ENCODE results near the gene KIF25. TPM values are rescaled to one million over a fixed set of nuclear protein-coding genes. Genes with fewer than 3 reads are reported as not detected.

KIF25 gene
- total RNA-seq, 1 experiment from 2014 or later: 0.59 TPM

GRCh38 chr6:168032005-168032760 lies 34.7 kb downstream of the KIF25 start:
- no peaks in the 10 kb centered on the region for H3K9me3 ChIP-seq (ENCODE audit: control insufficient read depth, low read depth, low read length)
- TF ChIP-seq CTCF (conservative IDR thresholded peaks at IDR 0.05): no peak; the same call in 2 of the 3 replicates

More at GRCh38 chr6:168032005-168032760, 34.7 kb downstream of the KIF25 start:
- no peak overlapping the region for H2BK5ac ChIP-seq (ENCODE audit: insufficient read length, low read length)
- no peak overlapping the region for H3K23ac ChIP-seq (ENCODE audit: insufficient read length, low read depth, low read length)
- H4K91ac ChIP-seq (ENCODE audit: insufficient read length, low read depth, low read length): no peak overlapping the region
- peaks cover 3% of the 10 kb centered on the region for H3K23me2 ChIP-seq (ENCODE audit: insufficient read length, low read depth, low read length, poor library complexity, severe bottlenecking)
- H2AFZ ChIP-seq (ENCODE audit: low read length): no peak overlapping the region
- no peak overlapping the region for H3K4ac ChIP-seq (ENCODE audit: low read depth, low read length)
- no peak overlapping the region for H3T11ph ChIP-seq (ENCODE audit: low read length)
- no peak overlapping the region for H2BK12ac ChIP-seq (ENCODE audit: insufficient read length, low read depth, low read length)
- H3K56ac ChIP-seq (ENCODE audit: insufficient read length, low read depth, low read length): no peak overlapping the region
- peaks cover 15% of the 10 kb centered on the region for H3K27me3 Mint-ChIP-seq (ENCODE audit: low read depth)
- H3K27me3 ChIP-seq (ENCODE audit: insufficient read depth, low read length): no peaks in the 10 kb centered on the region
- no peak overlapping the region for H2BK120ac ChIP-seq (ENCODE audit: low read depth, low read length, poor library complexity, severe bottlenecking)
- H3K79me1 ChIP-seq (ENCODE audit: insufficient read depth, low read depth, low read length, poor library complexity, severe bottlenecking): no peaks in the 10 kb centered on the region
- no peak overlapping the region for H2BK20ac ChIP-seq (ENCODE audit: low read depth, low read length, poor library complexity, severe bottlenecking)
- no peak for DNase-seq
- no peaks in the 10 kb centered on the region for H3K79me2 ChIP-seq (ENCODE audit: insufficient read depth, low read length)
- H3K4me1 ChIP-seq (ENCODE audit: insufficient read depth, low read length): peaks cover 4% of the 10 kb centered on the region; the same call in 1 of the 2 replicates
- H4K5ac ChIP-seq (ENCODE audit: insufficient read length, low read depth, low read length): no peak overlapping the region
- peaks cover under 1 to 1% (median 1%) of the 10 kb centered on the region in 3 experiments; a peak in 4 of 7 replicates for H3K36me3 Mint-ChIP-seq (ENCODE audit: insufficient read depth in 1 of 3, low read depth in 3 of 3)
- no peak overlapping the region for H2BK15ac ChIP-seq (ENCODE audit: low read depth, low read length)
- WGBS (ENCODE audit: extremely low coverage, insufficient read length, low lambda C conversion rate): no CpG with 5 or more reads among the region's 12 CpGs
- H3K4me2 ChIP-seq (ENCODE audit: insufficient read depth, insufficient read length, low read length): no peak overlapping the region
- peaks cover 12 to 14% of the 10 kb centered on the region in 2 experiments for H3K9me3 Mint-ChIP-seq
- H3K18ac ChIP-seq (ENCODE audit: insufficient read length, low read depth, low read length): no peak overlapping the region
- H3K4me3 Mint-ChIP-seq: no peak overlapping the region
- no peak overlapping the region for H4K8ac ChIP-seq (replicated peaks; ENCODE audit: insufficient read length, low read depth, low read length)
- H3K9ac ChIP-seq (ENCODE audit: extremely low read depth, insufficient read length, low read length): no peak overlapping the region
- no peak overlapping the region for H2AK5ac ChIP-seq (ENCODE audit: insufficient read length, low read length)
- no peak overlapping the region for H3K14ac ChIP-seq (ENCODE audit: insufficient read depth, low read length)
- no peaks in the 10 kb centered on the region for H4K20me1 ChIP-seq (ENCODE audit: control insufficient read depth, insufficient read depth, insufficient read length)
- no peak overlapping the region; a peak in 3 of 7 replicates for H3K27ac Mint-ChIP-seq
- H3K27ac ChIP-seq (ENCODE audit: insufficient read length, low read depth, low read length): no peak overlapping the region
- peaks cover 42 to 45% of the 10 kb centered on the region in 2 experiments for H3K4me1 Mint-ChIP-seq

Measured in H9 (cell line).